IPS-15b (cell line): ENCODE measurements around the gene TERB2.
"Not testable (repeated sequence)": the region's sequence is repeated elsewhere in the genome, so short reads cannot be mapped to it uniquely, and the experiment has no call there.

Experiments
- H3K27me3 ChIP-seq: one replicate; pipeline ENCODE4 v1.6.1; 2013; ENCODE audit warnings: low read length; ENCODE audit not compliant: control insufficient read depth, insufficient read depth
- H3K36me3 ChIP-seq: one replicate; pipeline ENCODE4 v1.6.1; 2013; ENCODE audit warnings: low read length; ENCODE audit not compliant: control insufficient read depth, insufficient read depth
- H3K4me1 ChIP-seq: one replicate; pipeline ENCODE4 v1.6.1; 2013; ENCODE audit warnings: mild to moderate bottlenecking, low read length; ENCODE audit not compliant: control insufficient read depth, insufficient read depth
- H3K4me3 ChIP-seq: one replicate; pipeline ENCODE4 v1.5.1; 2013; ENCODE audit warnings: low read depth, low read length
- H3K9ac ChIP-seq: one replicate; pipeline ENCODE4 v1.6.1; 2013; ENCODE audit warnings: low read depth, mild to moderate bottlenecking, low read length
- H3K9me3 ChIP-seq: one replicate; pipeline ENCODE4 v1.6.1; 2013; ENCODE audit warnings: mild to moderate bottlenecking, low read length; ENCODE audit not compliant: control insufficient read depth, insufficient read depth

TERB2 gene

GRCh38 chr15:45004590-45005175 is 48.2 kb downstream of the TERB2 start:
- not testable (repeated sequence) for H3K36me3 ChIP-seq, H3K4me1 ChIP-seq, H3K27me3 ChIP-seq, H3K9ac ChIP-seq, H3K9me3 ChIP-seq, H3K4me3 ChIP-seq

- Histone ChIP-seq H3K9ac (no peak overlapping the region), H3K9me3 (no peaks in the 10 kb centered on the region), H3K4me3 (no peak overlapping the region), H3K27me3 (no peaks in the 10 kb centered on the region), H3K36me3 (no peaks in the 10 kb centered on the region), H3K4me1 (no peaks in the 10 kb centered on the region)
Measured at GRCh38 chr15:45009046-45009445, 52.6 kb downstream of the TERB2 start.

- H3K27me3 ChIP-seq, H3K9ac ChIP-seq, H3K4me1 ChIP-seq: not testable (repeated sequence)
Measured at GRCh38 chr15:45015114-45015513, 58.6 kb downstream of the TERB2 start.

GRCh38 chr15:45020222-45020900 is 63.9 kb downstream of the TERB2 start:
- H3K9me3 ChIP-seq, H3K27me3 ChIP-seq, H3K36me3 ChIP-seq, H3K4me3 ChIP-seq, H3K4me1 ChIP-seq, H3K9ac ChIP-seq: not testable (repeated sequence)

More at GRCh38 chr15:45015114-45015513, 58.6 kb downstream of the TERB2 start:
- H3K36me3 ChIP-seq, H3K9me3 ChIP-seq, H3K4me3 ChIP-seq: not testable (repeated sequence)

- not testable (repeated sequence) for H3K4me3 ChIP-seq, H3K27me3 ChIP-seq, H3K9me3 ChIP-seq, H3K36me3 ChIP-seq, H3K4me1 ChIP-seq, H3K9ac ChIP-seq
Measured at GRCh38 chr15:45020901-45021259, 64.4 kb downstream of the TERB2 start.

GRCh38 chr15:45021348-45021747 is 64.9 kb downstream of the TERB2 start:
- Histone ChIP-seq H3K36me3 (no peaks in the 10 kb centered on the region), H3K4me3 (no peak overlapping the region), H3K27me3 (no peaks in the 10 kb centered on the region), H3K4me1 (peaks cover 6% of the 10 kb centered on the region), H3K9me3 (no peaks in the 10 kb centered on the region), H3K9ac (no peak overlapping the region)

GRCh38 chr15:45022871-45023658 is 66.6 kb downstream of the TERB2 start, which contains the start of gene SORD:
Gene SORD, plus strand, starts transcription at chr15:45023195. Its CDS starts 89 bp downstream, at chr15:45023284.
- H3K4me1 ChIP-seq: peaks cover 6% of the 10 kb centered on the region
- H3K9ac ChIP-seq: peak within 1 kb of the TSS; percentile 79
- H3K4me3 ChIP-seq: peak within 1 kb of the TSS; percentile 84
- no peaks in the 10 kb centered on the region for H3K36me3 ChIP-seq
- no peaks in the 10 kb centered on the region for H3K9me3 ChIP-seq
- H3K27me3 ChIP-seq: no peaks in the 10 kb centered on the region

- Histone ChIP-seq H3K9ac (peak overlapping the region; percentile 79), H3K27me3 (no peaks in the 10 kb centered on the region), H3K4me1 (peaks cover 6% of the 10 kb centered on the region), H3K4me3 (peak overlapping the region; percentile 84), H3K36me3 (no peaks in the 10 kb centered on the region), H3K9me3 (no peaks in the 10 kb centered on the region)
Measured at GRCh38 chr15:45023659-45024225, 67.3 kb downstream of the TERB2 start.

- H3K4me3 ChIP-seq, H3K4me1 ChIP-seq, H3K27me3 ChIP-seq, H3K9me3 ChIP-seq, H3K36me3 ChIP-seq, H3K9ac ChIP-seq: not testable (repeated sequence)
Measured at GRCh38 chr15:45024649-45025048, 68.2 kb downstream of the TERB2 start.

GRCh38 chr15:45025627-45026026 is 69.1 kb downstream of the TERB2 start:
- not testable (repeated sequence) for H3K36me3 ChIP-seq, H3K9me3 ChIP-seq, H3K4me3 ChIP-seq, H3K9ac ChIP-seq, H3K4me1 ChIP-seq, H3K27me3 ChIP-seq

GRCh38 chr15:45026651-45027190 is 70.2 kb downstream of the TERB2 start:
- Histone ChIP-seq H3K36me3 (peaks cover 2% of the 10 kb centered on the region), H3K4me3 (no peak overlapping the region), H3K9me3 (peaks cover 3% of the 10 kb centered on the region), H3K27me3 (no peaks in the 10 kb centered on the region), H3K4me1 (peaks cover 6% of the 10 kb centered on the region), H3K9ac (no peak overlapping the region)
